Suprapubic skin (tissue), 4 donors: ENCODE data around the gene MED22. TPM values are rescaled to one million over a fixed set of nuclear protein-coding genes. Genes with fewer than 3 reads are reported as not detected.

Source experiments
- DNase-seq, 2 donors: peaks; one replicate each; pipeline ENCODE4 v3.0.0-alpha.2; 2019; ENCODE audit warnings: low spot score in 2 of 2
- H3K27ac ChIP-seq: fragments of 200-600 bp; sonication (generic); one replicate; pipeline ENCODE4 v1.5.1; 2019
- H3K27me3 ChIP-seq: fragments of 200-600 bp; sonication (generic); one replicate; pipeline ENCODE4 v1.5.1; 2019
- H3K36me3 ChIP-seq: fragments of 200-600 bp; sonication (generic); one replicate; pipeline ENCODE4 v1.5.1; 2019
- H3K4me1 ChIP-seq: fragments of 200-600 bp; sonication (generic); one replicate; pipeline ENCODE4 v1.5.1; 2019
- H3K4me3 ChIP-seq: fragments of 200-600 bp; sonication (generic); one replicate; pipeline ENCODE4 v1.5.1; 2019; ENCODE audit warnings: mild to moderate bottlenecking
- H3K9me3 ChIP-seq: fragments of 200-600 bp; sonication (generic); one replicate; pipeline ENCODE4 v1.5.1; 2019
- CTCF ChIP-seq, 2 donors: fragments of 200-600 bp in 1 of 2; fragments of 450-650 bp in 1 of 2; sonication (generic) in 1 of 2; IDR thresholded peaks; one replicate each; pipeline ENCODE4 v1.5.1; 2016 to 2019; ENCODE audit warnings: antibody characterized with exemption in 2 of 2, mild to moderate bottlenecking in 1 of 2, moderate library complexity in 1 of 2
- EP300 ChIP-seq: sonication (generic); formaldehyde crosslinking; IDR thresholded peaks from one replicate; pipeline ENCODE4 v1.6.1; 2017; ENCODE audit warnings: antibody characterized with exemption
- POLR2A ChIP-seq, 2 donors: fragments of 450-650 bp; IDR thresholded peaks; one replicate each; pipeline ENCODE4 v1.6.1; 2017; ENCODE audit warnings: antibody characterized with exemption in 2 of 2, mild to moderate bottlenecking in 2 of 2, moderate library complexity in 2 of 2
- POLR2AphosphoS5 ChIP-seq, 3 donors: sonication (generic); formaldehyde crosslinking; IDR thresholded peaks; one replicate each; pipeline ENCODE4 v1.6.1; 2017; ENCODE audit warnings: antibody characterized with exemption in 3 of 3
- WGBS: methylation state at CpG from one replicate; pipeline ENCODE4 v1.1.5; 2018; 5-methylcytosine and 5-hydroxymethylcytosine counted together
- total RNA-seq, 4 donors: library from RNA; depleted of rRNA; stranded (reverse); fragments of >200 nt; gene quantifications; one replicate each; pipeline ENCODE4 v1.1.0, GENCODE V29; 2016

Gene MED22
- total RNA-seq, 4 donors from 2014 or later = 11.5 to 27.4 (median 18.8) TPM

- Histone ChIP-seq H3K4me1 (peaks cover 8% of the 10 kb centered on the region), H3K9me3 (no peaks in the 10 kb centered on the region), H3K27ac (no peak overlapping the region), H3K36me3 (no peaks in the 10 kb centered on the region), H3K4me3 (no peak overlapping the region), H3K27me3 (no peaks in the 10 kb centered on the region)
- 68% methylated on average over 6 of the region's 14 CpGs for WGBS
- no peak for TF ChIP-seq EP300
- no peak for TF ChIP-seq POLR2A (IDR thresholded peaks at IDR 0.05)
- no peak for TF ChIP-seq CTCF (IDR thresholded peaks at IDR 0.05)
- no peak for TF ChIP-seq POLR2AphosphoS5 (IDR thresholded peaks at IDR 0.05)
- no peak for DNase-seq
Measured at GRCh38 chr9:133385452-133385851, 37.5 kb upstream of the MED22 start.

- no peak for DNase-seq
- H3K36me3 ChIP-seq = no peaks in the 10 kb centered on the region
- no peaks in the 10 kb centered on the region for H3K27me3 ChIP-seq
- H3K27ac ChIP-seq = no peak overlapping the region
- no peak overlapping the region for H3K4me3 ChIP-seq
- H3K9me3 ChIP-seq = no peaks in the 10 kb centered on the region
- TF ChIP-seq CTCF (IDR thresholded peaks at IDR 0.05) (no peak), POLR2AphosphoS5 (IDR thresholded peaks at IDR 0.05) (no peak), EP300 (no peak), POLR2A (IDR thresholded peaks at IDR 0.05) (no peak)
- peaks cover 8% of the 10 kb centered on the region for H3K4me1 ChIP-seq
- 91% methylated on average over 17 of the region's 17 CpGs for WGBS
Measured at GRCh38 chr9:133384736-133385321, 36.9 kb upstream of the MED22 start.

- Histone ChIP-seq H3K27me3 (no peaks in the 10 kb centered on the region), H3K4me3 (no peak overlapping the region), H3K27ac (no peak overlapping the region), H3K9me3 (no peaks in the 10 kb centered on the region), H3K4me1 (peaks cover 8% of the 10 kb centered on the region), H3K36me3 (no peaks in the 10 kb centered on the region)
- no peak for DNase-seq
- WGBS = 91% methylated on average over 3 of the region's 3 CpGs
- no peak for TF ChIP-seq POLR2A (IDR thresholded peaks at IDR 0.05)
- TF ChIP-seq CTCF (IDR thresholded peaks at IDR 0.05) = peak in 1 of 2 donors; percentile 4
- no peak for TF ChIP-seq EP300
Measured at GRCh38 chr9:133383438-133383837, 35.5 kb upstream of the MED22 start.

GRCh38 chr9:133382507-133383141 is 34.7 kb upstream of the MED22 start:
- no peak overlapping the region for H3K27ac ChIP-seq
- H3K4me3 ChIP-seq = no peak overlapping the region
- no peaks in the 10 kb centered on the region for H3K9me3 ChIP-seq
- H3K4me1 ChIP-seq = peaks cover 9% of the 10 kb centered on the region
- no peaks in the 10 kb centered on the region for H3K27me3 ChIP-seq
- no peak for TF ChIP-seq CTCF (IDR thresholded peaks at IDR 0.05)
- no peak for TF ChIP-seq POLR2AphosphoS5 (IDR thresholded peaks at IDR 0.05)
- no peak for TF ChIP-seq EP300
- TF ChIP-seq POLR2A (IDR thresholded peaks at IDR 0.05) = no peak
- 93% methylated on average over 4 of the region's 4 CpGs for WGBS
- DNase-seq = no peak
- no peaks in the 10 kb centered on the region for H3K36me3 ChIP-seq

GRCh38 chr9:133380734-133381133 is 32.8 kb upstream of the MED22 start:
- Histone ChIP-seq H3K27ac (no peak overlapping the region), H3K9me3 (no peaks in the 10 kb centered on the region), H3K4me3 (no peak overlapping the region), H3K4me1 (peaks cover 20% of the 10 kb centered on the region), H3K36me3 (no peaks in the 10 kb centered on the region), H3K27me3 (no peaks in the 10 kb centered on the region)
- no peak for TF ChIP-seq POLR2A (IDR thresholded peaks at IDR 0.05)
- no peak for TF ChIP-seq CTCF (IDR thresholded peaks at IDR 0.05)
- no peak for TF ChIP-seq POLR2AphosphoS5 (IDR thresholded peaks at IDR 0.05)
- no peak for TF ChIP-seq EP300
- DNase-seq = no peak
- 83% methylated on average over 4 of the region's 4 CpGs for WGBS
